Uterus (tissue), 4 donors: ENCODE data around the gene LRBA. TPM values are rescaled to one million over a fixed set of nuclear protein-coding genes. Genes with fewer than 3 reads are reported as not detected.

Experiments used
- DNase-seq, 2 donors: peaks; one replicate each; pipeline ENCODE4 v3.0.0-alpha.2; 2019 to 2020
- H3K27ac ChIP-seq, 2 donors: fragments of 200-600 bp; sonication (generic); 1 replicate in 1 of 2; 2 replicates in 1 of 2; pipeline ENCODE4 v1.5.1; 2016 to 2018
- H3K27me3 ChIP-seq, 2 donors: fragments of 200-600 bp; sonication (generic); one replicate each; pipeline ENCODE4 v1.5.1; 2018 to 2019; ENCODE audit warnings: control low read depth in 1 of 2
- H3K36me3 ChIP-seq, 2 donors: fragments of 200-600 bp; sonication (generic); one replicate each; pipeline ENCODE4 v1.5.1; 2019; ENCODE audit warnings: control low read depth in 1 of 2
- H3K4me1 ChIP-seq, 2 donors: fragments of 200-600 bp; sonication (generic); one replicate each; pipeline ENCODE4 v1.5.1; 2018 to 2019; ENCODE audit warnings: control low read depth in 1 of 2
- H3K4me3 ChIP-seq, 2 donors: fragments of 200-600 bp; sonication (generic); 1 replicate in 1 of 2; 2 replicates in 1 of 2; pipeline ENCODE4 v1.5.1; 2018 to 2019; ENCODE audit warnings: mild to moderate bottlenecking in 1 of 2
- H3K9me3 ChIP-seq, 2 donors: fragments of 200-600 bp; sonication (generic); one replicate each; pipeline ENCODE4 v1.5.1; 2019; ENCODE audit warnings: control low read depth in 1 of 2
- CTCF ChIP-seq, 4 experiments: fragments of 200-600 bp in 2 of 4; fragments of 450-650 bp in 2 of 4; sonication (generic) in 2 of 4; IDR thresholded peaks; one replicate each; pipeline ENCODE4 v1.5.1; 2016 to 2019; ENCODE audit warnings: antibody characterized with exemption in 4 of 4, mild to moderate bottlenecking in 2 of 4, moderate library complexity in 1 of 4
- POLR2A ChIP-seq, 2 donors: fragments of 450-650 bp; IDR thresholded peaks; one replicate each; pipeline ENCODE4 v1.6.1; 2016; ENCODE audit warnings: antibody characterized with exemption in 2 of 2, mild to moderate bottlenecking in 1 of 2, moderate library complexity in 1 of 2
- intact Hi-C: fragments of 100-400 bp; cut with DNase I; formaldehyde crosslinking; loops from one replicate; pipeline ENCODE4 v1.15.1; 2023; ENCODE audit warnings: low total_unique reads
- total RNA-seq, 4 donors: library from RNA; depleted of rRNA in 3 of 4; stranded (reverse); fragments of >200 nt in 3 of 4; gene quantifications; one replicate each; pipeline versions ENCODE4 v1.1.0 to v1.2.4, GENCODE V29; 2014 to 2023
- donor health status: DM: yes; HTN: yes; CAD: no.

The LRBA gene
- total RNA-seq, 4 donors from 2014 or later, result 32.0 to 126 (median 41.7) TPM

- Histone ChIP-seq H3K27me3 (no peaks in the 10 kb centered on the region), H3K27ac (no peak overlapping the region), H3K4me1 (no peaks in the 10 kb centered on the region), H3K9me3 (no peaks in the 10 kb centered on the region), H3K36me3 (no peaks in the 10 kb centered on the region), H3K4me3 (no peak overlapping the region)
- DNase-seq, result no peak
- intact Hi-C loops, result no loop called here
- TF ChIP-seq POLR2A (IDR thresholded peaks at IDR 0.05), result no peak
- TF ChIP-seq CTCF (IDR thresholded peaks at IDR 0.05), result no peak
Observed at GRCh38 chr4:150382028-150382427, 633.1 kb downstream of the LRBA start.

- H3K4me3 ChIP-seq, result no peak overlapping the region
- intact Hi-C loops, result no loop called here
- no peak overlapping the region for H3K27ac ChIP-seq
- TF ChIP-seq POLR2A (IDR thresholded peaks at IDR 0.05) (no peak), CTCF (IDR thresholded peaks at IDR 0.05) (no peak)
- H3K9me3 ChIP-seq, result no peaks in the 10 kb centered on the region
- DNase-seq, result no peak
- no peaks in the 10 kb centered on the region for H3K36me3 ChIP-seq
- no peaks in the 10 kb centered on the region for H3K4me1 ChIP-seq
- H3K27me3 ChIP-seq, result no peaks in the 10 kb centered on the region
Observed at GRCh38 chr4:150381609-150382008, 633.5 kb downstream of the LRBA start.

- no peaks in the 10 kb centered on the region for H3K36me3 ChIP-seq
Observed at GRCh38 chr4:150381036-150381435, 634.0 kb downstream of the LRBA start.

GRCh38 chr4:150379454-150379853, 635.6 kb downstream of the LRBA start:
- Histone ChIP-seq H3K4me3 (no peak overlapping the region), H3K4me1 (no peaks in the 10 kb centered on the region), H3K36me3 (no peaks in the 10 kb centered on the region), H3K27me3 (no peaks in the 10 kb centered on the region), H3K27ac (no peak overlapping the region), H3K9me3 (no peaks in the 10 kb centered on the region)
- intact Hi-C loops, result no loop called here
- TF ChIP-seq POLR2A (IDR thresholded peaks at IDR 0.05) (no peak), CTCF (IDR thresholded peaks at IDR 0.05) (no peak)
- DNase-seq, result no peak

More at GRCh38 chr4:150381036-150381435, 634.0 kb downstream of the LRBA start:
- Histone ChIP-seq H3K27me3 (no peaks in the 10 kb centered on the region), H3K9me3 (no peaks in the 10 kb centered on the region), H3K27ac (no peak overlapping the region), H3K4me1 (no peaks in the 10 kb centered on the region), H3K4me3 (no peak overlapping the region)
- no peak for DNase-seq
- TF ChIP-seq CTCF (IDR thresholded peaks at IDR 0.05) (no peak), POLR2A (IDR thresholded peaks at IDR 0.05) (no peak)
- intact Hi-C loops, result no loop called here

- no peak for TF ChIP-seq POLR2A (IDR thresholded peaks at IDR 0.05)
- TF ChIP-seq CTCF (IDR thresholded peaks at IDR 0.05), result no peak
- H3K27ac ChIP-seq, result no peak overlapping the region
- H3K27me3 ChIP-seq, result no peaks in the 10 kb centered on the region
- H3K9me3 ChIP-seq, result no peaks in the 10 kb centered on the region
- intact Hi-C loops, result no loop called here
- no peak for DNase-seq
- H3K36me3 ChIP-seq, result no peaks in the 10 kb centered on the region
- H3K4me3 ChIP-seq, result no peak overlapping the region
- no peaks in the 10 kb centered on the region for H3K4me1 ChIP-seq
Observed at GRCh38 chr4:150375025-150375424, 640.1 kb downstream of the LRBA start.
